HepG2 (cell line): ENCODE results near the gene CYSRT1. TPM values are rescaled to one million over a fixed set of nuclear protein-coding genes. Genes with fewer than 3 reads are reported as not detected.
A peak's percentile ranks its signal among the peaks of the same experiment; 100 is the strongest.

ENCODE experiments used
- CBFB ChIP-seq: sonication (generic); formaldehyde crosslinking; IDR thresholded peaks from 2 replicates; pipeline ENCODE4 v1.4.0; 2020; ENCODE audit warnings: missing genetic modification reagents
- DMAP1 ChIP-seq: IDR thresholded peaks from 2 replicates; pipeline ENCODE4 v1.6.1; 2016
- FOXO1 ChIP-seq: sonication (generic); formaldehyde crosslinking; IDR thresholded peaks from 2 replicates; pipeline ENCODE4 v1.4.0; 2020; ENCODE audit warnings: missing genetic modification reagents
- GATAD2A ChIP-seq: IDR thresholded peaks from 2 replicates; pipeline ENCODE4 v1.6.1; 2016
- MEF2D ChIP-seq: sonication (generic); formaldehyde crosslinking; IDR thresholded peaks from 2 replicates; pipeline ENCODE4 v1.5.1; 2020; ENCODE audit warnings: mild to moderate bottlenecking, missing genetic modification reagents
- MEIS2 ChIP-seq: sonication (generic); formaldehyde crosslinking; IDR thresholded peaks from 2 replicates; pipeline ENCODE4 v1.9.0; 2021; ENCODE audit warnings: mild to moderate bottlenecking, missing genetic modification reagents
- NFE2L1 ChIP-seq: sonication (generic); formaldehyde crosslinking; IDR thresholded peaks from 2 replicates; pipeline ENCODE4 v1.4.0; 2020; ENCODE audit warnings: missing genetic modification reagents, mild to moderate bottlenecking, borderline replicate concordance
- PAWR ChIP-seq: sonication (generic); formaldehyde crosslinking; IDR thresholded peaks from 2 replicates; pipeline ENCODE4 v1.4.0; 2020; ENCODE audit warnings: missing genetic modification reagents, mild to moderate bottlenecking, borderline replicate concordance
- PHF8 ChIP-seq: sonication (generic); formaldehyde crosslinking; IDR thresholded peaks from 2 replicates; pipeline ENCODE4 v1.5.0; 2020; ENCODE audit warnings: missing genetic modification reagents
- REL ChIP-seq: sonication (generic); formaldehyde crosslinking; conservative IDR thresholded peaks from 2 replicates; pipeline ENCODE4 v1.8.0; 2022; ENCODE audit warnings: mild to moderate bottlenecking, missing genetic modification reagents, moderate library complexity
- RXRB ChIP-seq: IDR thresholded peaks from 2 replicates; pipeline ENCODE4 v1.6.1; 2016; ENCODE audit warnings: borderline replicate concordance, missing genetic modification reagents, missing compliant biosample characterization
- SALL2 ChIP-seq: sonication (generic); formaldehyde crosslinking; IDR thresholded peaks from 2 replicates; pipeline ENCODE4 v1.8.1; 2023; ENCODE audit warnings: mild to moderate bottlenecking, missing genetic modification reagents, inconsistent platforms
- ZIK1 ChIP-seq: sonication (generic); formaldehyde crosslinking; IDR thresholded peaks from 2 replicates; pipeline ENCODE4 v1.5.0; 2020; ENCODE audit warnings: mild to moderate bottlenecking, low read depth, missing genetic modification reagents, borderline replicate concordance
- ZNF317 ChIP-seq: sonication (generic); formaldehyde crosslinking; IDR thresholded peaks from 2 replicates; pipeline ENCODE4 v1.5.0; 2020; ENCODE audit warnings: mild to moderate bottlenecking, missing genetic modification reagents
- ZNF329 ChIP-seq: sonication (generic); formaldehyde crosslinking; IDR thresholded peaks from 2 replicates; pipeline ENCODE4 v1.9.0; 2021; ENCODE audit warnings: low read depth, mild to moderate bottlenecking, missing genetic modification reagents
- ZNF484 ChIP-seq: sonication (generic); formaldehyde crosslinking; IDR thresholded peaks from 2 replicates; pipeline ENCODE4 v1.5.1; 2020; ENCODE audit warnings: mild to moderate bottlenecking, low read depth, missing genetic modification reagents, borderline replicate concordance
- ZNF569 ChIP-seq: sonication (generic); formaldehyde crosslinking; IDR thresholded peaks from 2 replicates; pipeline ENCODE4 v1.5.0; 2020; ENCODE audit warnings: mild to moderate bottlenecking, missing genetic modification reagents, moderate library complexity, borderline replicate concordance
- ZNF589 ChIP-seq: sonication (generic); formaldehyde crosslinking; conservative IDR thresholded peaks from 2 replicates; pipeline ENCODE4 v1.8.0; 2022; ENCODE audit warnings: mild to moderate bottlenecking, moderate library complexity, missing genetic modification reagents
- ZNF598 ChIP-seq: sonication (generic); formaldehyde crosslinking; IDR thresholded peaks from 2 replicates; pipeline ENCODE4 v1.5.1; 2020; ENCODE audit warnings: mild to moderate bottlenecking, missing genetic modification reagents, borderline replicate concordance
- ZNF629 ChIP-seq: sonication (generic); formaldehyde crosslinking; conservative IDR thresholded peaks from 2 replicates; pipeline ENCODE4 v1.5.0; 2020; ENCODE audit warnings: missing genetic modification reagents
- ZNF749 ChIP-seq: sonication (generic); formaldehyde crosslinking; IDR thresholded peaks from 2 replicates; pipeline ENCODE4 v1.8.0; 2022; ENCODE audit warnings: mild to moderate bottlenecking, missing genetic modification reagents, moderate library complexity, borderline replicate concordance
- polyA plus RNA-seq, 8 experiments: library from polyadenylated mRNA; depleted of rRNA in 3 of 8; stranded (reverse) in 7 of 8; unstranded in 1 of 8; fragments of >200 nt; fragmentation: Illumina TruSeq in 4 of 8; extraction: Trizol in 4 of 8; gene quantifications; 2 replicates each; pipeline versions ENCODE4 v1.2.1 to v1.2.3, GENCODE V29; 2011 to 2016; ENCODE audit warnings: low read depth in 4 of 8, missing spikeins in 1 of 8, mixed read lengths in 1 of 8; ENCODE audit not compliant: insufficient read depth in 1 of 8
- total RNA-seq, 5 experiments: library from RNA; depleted of rRNA; stranded (reverse); fragments of >200 nt; fragmentation: Illumina TruSeq; extraction: Trizol; gene quantifications; 2 replicates each; pipeline ENCODE4 v1.2.3, GENCODE V29; 2016; ENCODE audit warnings: low read depth in 1 of 5
- TF ChIP-seq, protein P1 (sequence below): IDR thresholded peaks from 2 replicates; pipeline ENCODE4 v1.6.1; 2018; ENCODE audit warnings: missing genetic modification reagents
- TF ChIP-seq, protein P2 (sequence below): sonication (generic); formaldehyde crosslinking; IDR thresholded peaks from 2 replicates; pipeline ENCODE4 v1.8.1; 2023; ENCODE audit warnings: mild to moderate bottlenecking, inconsistent platforms, moderate library complexity, missing genetic modification reagents, borderline replicate concordance
- TF ChIP-seq, protein P3 (sequence below): sonication (generic); formaldehyde crosslinking; IDR thresholded peaks from 2 replicates; pipeline ENCODE4 v1.8.1; 2023; ENCODE audit warnings: mild to moderate bottlenecking, moderate library complexity, missing genetic modification reagents
- TF ChIP-seq, protein P4 (sequence below): sonication (generic); formaldehyde crosslinking; IDR thresholded peaks from 2 replicates; pipeline ENCODE4 v1.5.0; 2020; ENCODE audit warnings: missing genetic modification reagents
- TF ChIP-seq, protein P5 (sequence below): IDR thresholded peaks from 2 replicates; pipeline ENCODE4 v1.6.1; 2016; ENCODE audit warnings: low read depth, borderline replicate concordance

CYSRT1 gene
- total and polyA plus RNA-seq, 2 of the 13 experiments (the other 11 are each of a cell fraction or from before 2014, with no cell fraction given), result 1.5 to 2.1 TPM

DNA sequence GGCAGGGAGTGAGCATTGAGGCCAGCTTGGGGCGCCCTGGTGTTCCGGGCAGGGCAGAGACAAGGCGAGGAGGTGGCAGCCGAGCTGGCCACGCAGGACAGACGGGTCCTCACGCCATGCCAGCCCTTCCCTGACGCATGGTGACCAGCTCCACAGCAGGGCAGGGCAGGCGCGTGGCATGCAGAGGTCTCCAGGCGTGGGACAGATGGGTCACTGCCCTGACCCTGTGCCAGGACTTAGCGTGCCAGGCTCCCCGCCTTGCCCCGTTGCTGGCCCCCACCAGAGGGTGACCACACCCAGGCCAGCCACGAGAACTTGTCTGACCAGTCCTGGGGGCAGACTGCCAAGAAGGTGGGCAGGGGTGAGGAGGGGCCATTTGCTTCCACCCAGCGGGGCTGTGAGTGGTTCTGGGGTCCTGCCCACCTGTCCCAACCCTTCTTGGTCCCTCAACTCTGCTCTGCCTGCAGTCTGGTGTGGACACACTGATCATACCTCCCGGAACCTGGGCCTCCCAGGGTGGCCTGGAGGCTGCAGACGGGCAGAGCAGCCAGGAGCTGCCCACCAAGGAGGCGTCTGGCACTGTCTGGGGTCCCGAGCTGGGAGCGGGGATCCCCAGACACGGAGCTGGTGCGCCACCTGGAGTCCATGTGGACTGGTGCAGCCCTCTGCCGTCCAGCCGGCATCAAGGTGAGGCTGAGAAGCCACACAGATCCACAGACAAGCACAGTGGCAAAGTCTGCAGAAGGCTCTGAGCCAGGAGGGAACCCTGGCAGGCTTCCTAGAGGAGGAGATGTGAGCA is 2.3 kb downstream of the CYSRT1 start, which contains the start of gene RNF224 (continued):
- TF ChIP-seq, protein P1, sequence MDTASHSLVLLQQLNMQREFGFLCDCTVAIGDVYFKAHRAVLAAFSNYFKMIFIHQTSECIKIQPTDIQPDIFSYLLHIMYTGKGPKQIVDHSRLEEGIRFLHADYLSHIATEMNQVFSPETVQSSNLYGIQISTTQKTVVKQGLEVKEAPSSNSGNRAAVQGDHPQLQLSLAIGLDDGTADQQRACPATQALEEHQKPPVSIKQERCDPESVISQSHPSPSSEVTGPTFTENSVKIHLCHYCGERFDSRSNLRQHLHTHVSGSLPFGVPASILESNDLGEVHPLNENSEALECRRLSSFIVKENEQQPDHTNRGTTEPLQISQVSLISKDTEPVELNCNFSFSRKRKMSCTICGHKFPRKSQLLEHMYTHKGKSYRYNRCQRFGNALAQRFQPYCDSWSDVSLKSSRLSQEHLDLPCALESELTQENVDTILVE (CRISPR knock-in tag), result peak; percentile 28; the same call in 1 of the 2 replicates
- no peak for TF ChIP-seq ZNF329 (CRISPR knock-in tag)
- TF ChIP-seq NFE2L1, result 0 out of 2 replicates have a peak, but pooled peaks have one; percentile 22
- no peak for TF ChIP-seq ZNF569 (CRISPR knock-in tag)
- peak; percentile 75; the same call in 1 of the 2 replicates for TF ChIP-seq REL
- TF ChIP-seq, protein P2, sequence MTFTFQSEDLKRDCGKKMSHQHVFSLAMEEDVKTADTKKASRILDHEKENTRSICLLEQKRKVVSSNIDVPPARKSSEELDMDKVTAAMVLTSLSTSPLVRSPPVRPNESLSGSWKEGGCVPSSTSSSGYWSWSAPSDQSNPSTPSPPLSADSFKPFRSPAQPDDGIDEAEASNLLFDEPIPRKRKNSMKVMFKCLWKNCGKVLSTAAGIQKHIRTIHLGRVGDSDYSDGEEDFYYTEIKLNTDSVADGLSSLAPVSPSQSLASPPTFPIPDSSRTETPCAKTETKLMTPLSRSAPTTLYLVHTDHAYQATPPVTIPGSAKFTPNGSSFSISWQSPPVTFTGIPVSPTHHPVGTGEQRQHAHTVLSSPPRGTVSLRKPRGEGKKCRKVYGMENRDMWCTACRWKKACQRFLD (CRISPR knock-in tag), result no peak
- 0 out of 2 replicates have a peak, but pooled peaks have one; percentile 28 for TF ChIP-seq MEF2D
- TF ChIP-seq MEIS2 (CRISPR knock-in tag), result peak; percentile 40; the same call in 1 of the 2 replicates
- TF ChIP-seq PAWR, result no peak
- TF ChIP-seq ZNF317 (CRISPR knock-in tag), result no peak
- TF ChIP-seq ZNF598 (CRISPR knock-in tag), result peak; percentile 75; the same call in 1 of the 2 replicates
- TF ChIP-seq ZNF629 (CRISPR knock-in tag), result 0 out of 2 replicates have a peak, but pooled peaks have one; percentile 10
- TF ChIP-seq, protein P3, sequence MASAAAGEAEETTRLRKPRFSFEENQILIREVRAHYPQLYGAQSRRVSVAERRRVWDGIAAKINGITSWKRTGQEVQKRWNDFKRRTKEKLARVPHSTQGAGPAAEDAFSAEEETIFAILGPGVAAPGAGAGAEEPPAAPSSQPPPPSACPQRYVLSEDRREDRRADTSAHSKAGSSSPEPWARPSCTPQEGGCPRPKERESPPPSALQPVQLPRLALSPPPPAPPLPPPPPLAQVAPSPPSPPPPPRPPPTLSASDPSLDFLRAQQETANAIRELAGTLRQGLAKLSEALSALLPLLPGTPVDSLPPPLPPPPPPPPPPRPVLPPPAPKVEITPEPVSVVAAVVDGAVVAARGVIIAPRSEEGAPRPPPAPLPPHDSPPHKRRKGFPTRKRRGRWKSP, result no peak
- no peak for TF ChIP-seq ZNF484 (CRISPR knock-in tag)
- TF ChIP-seq, protein P4, sequence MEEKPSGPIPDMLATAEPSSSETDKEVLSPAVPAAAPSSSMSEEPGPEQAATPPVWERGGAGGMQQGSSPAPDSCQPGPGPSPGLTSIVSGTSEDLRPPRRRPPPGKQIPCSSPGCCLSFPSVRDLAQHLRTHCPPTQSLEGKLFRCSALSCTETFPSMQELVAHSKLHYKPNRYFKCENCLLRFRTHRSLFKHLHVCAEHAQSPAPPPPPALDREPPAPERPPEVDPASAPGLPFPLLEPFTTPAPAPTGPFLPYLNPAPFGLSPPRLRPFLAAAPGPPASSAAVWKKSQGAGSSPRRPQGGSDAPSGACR (CRISPR knock-in tag), result peak; percentile 62; the same call in 1 of the 2 replicates
- TF ChIP-seq RXRB (CRISPR knock-in tag), result peak; percentile 34; the same call in 1 of the 2 replicates
- TF ChIP-seq PHF8, result peak; percentile 34; the same call in 1 of the 2 replicates
- no peak for TF ChIP-seq DMAP1
- TF ChIP-seq FOXO1 (CRISPR knock-in tag), result peak; percentile 29; the same call in 1 of the 2 replicates
- peak; percentile 12; the same call in 1 of the 2 replicates for TF ChIP-seq CBFB (CRISPR knock-in tag)
- peak; percentile 52; the same call in 1 of the 2 replicates for TF ChIP-seq GATAD2A (CRISPR knock-in tag)
- TF ChIP-seq SALL2, result peak; percentile 39; the same call in 1 of the 2 replicates
- TF ChIP-seq ZNF589 (CRISPR knock-in tag), result no peak
- TF ChIP-seq, protein P5, sequence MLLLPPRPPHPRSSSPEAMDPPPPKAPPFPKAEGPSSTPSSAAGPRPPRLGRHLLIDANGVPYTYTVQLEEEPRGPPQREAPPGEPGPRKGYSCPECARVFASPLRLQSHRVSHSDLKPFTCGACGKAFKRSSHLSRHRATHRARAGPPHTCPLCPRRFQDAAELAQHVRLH, result peak; percentile 61; the same call in 1 of the 2 replicates
- TF ChIP-seq ZIK1 (CRISPR knock-in tag), result 0 out of 2 replicates have a peak, but pooled peaks have one; percentile 41
- no peak for TF ChIP-seq ZNF749
